ENCODE results near the gene WWC2. TPM values are rescaled to one million over a fixed set of nuclear protein-coding genes. Genes with fewer than 3 reads are reported as not detected.

The WWC2 gene
- total RNA-seq, 1 donor from 2014 or later, result 24.6 TPM

GRCh38 chr4:183124865-183125264 is 25.8 kb downstream of the WWC2 start:
- H3K9me3 Mint-ChIP-seq, result no peaks in the 10 kb centered on the region
- H3K27me3 Mint-ChIP-seq, result no peaks in the 10 kb centered on the region
- no peak for DNase-seq (ENCODE audit: extremely low spot score, unreplicated experiment)
- H3K4me1 Mint-ChIP-seq (ENCODE audit: unreplicated experiment), result peaks cover 4% of the 10 kb centered on the region
- no peak overlapping the region for H3K27ac Mint-ChIP-seq
- H3K4me3 Mint-ChIP-seq, result no peak overlapping the region
- no peak for TF ChIP-seq CTCF (conservative IDR thresholded peaks at IDR 0.05)
- H3K36me3 Mint-ChIP-seq, result no peaks in the 10 kb centered on the region

GRCh38 chr4:183129125-183129524 is 30.1 kb downstream of the WWC2 start:
- no peak for TF ChIP-seq CTCF (conservative IDR thresholded peaks at IDR 0.05)
- no peak overlapping the region for H3K27ac Mint-ChIP-seq
- H3K4me3 Mint-ChIP-seq, result no peak overlapping the region
- H3K9me3 Mint-ChIP-seq, result no peaks in the 10 kb centered on the region
- no peaks in the 10 kb centered on the region for H3K4me1 Mint-ChIP-seq (ENCODE audit: unreplicated experiment)
- H3K36me3 Mint-ChIP-seq, result no peaks in the 10 kb centered on the region
- no peak for DNase-seq (ENCODE audit: extremely low spot score, unreplicated experiment)
- H3K27me3 Mint-ChIP-seq, result no peaks in the 10 kb centered on the region

GRCh38 chr4:183129675-183130074 is 30.6 kb downstream of the WWC2 start:
- Mint-ChIP-seq H3K4me1 (ENCODE audit: unreplicated experiment) (no peaks in the 10 kb centered on the region), H3K27ac (no peak overlapping the region), H3K4me3 (no peak overlapping the region), H3K27me3 (no peaks in the 10 kb centered on the region), H3K9me3 (no peaks in the 10 kb centered on the region), H3K36me3 (no peaks in the 10 kb centered on the region)
- no peak for TF ChIP-seq CTCF (conservative IDR thresholded peaks at IDR 0.05)
- no peak for DNase-seq (ENCODE audit: extremely low spot score, unreplicated experiment)

- Mint-ChIP-seq H3K27me3 (no peaks in the 10 kb centered on the region), H3K4me3 (no peak overlapping the region), H3K4me1 (ENCODE audit: unreplicated experiment) (no peaks in the 10 kb centered on the region), H3K9me3 (no peaks in the 10 kb centered on the region), H3K36me3 (no peaks in the 10 kb centered on the region), H3K27ac (no peak overlapping the region)
- TF ChIP-seq CTCF (conservative IDR thresholded peaks at IDR 0.05), result no peak
- no peak for DNase-seq (ENCODE audit: extremely low spot score, unreplicated experiment)
These were observed 31.5 kb downstream of the WWC2 start for GRCh38 chr4:183130328-183131155.

GRCh38 chr4:183132081-183132480 is 33.0 kb downstream of the WWC2 start:
- H3K27me3 Mint-ChIP-seq, result no peaks in the 10 kb centered on the region
- H3K4me3 Mint-ChIP-seq, result no peak overlapping the region
- DNase-seq (ENCODE audit: extremely low spot score, unreplicated experiment), result no peak
- no peak overlapping the region for H3K27ac Mint-ChIP-seq
- H3K4me1 Mint-ChIP-seq (ENCODE audit: unreplicated experiment), result no peaks in the 10 kb centered on the region
- no peak for TF ChIP-seq CTCF (conservative IDR thresholded peaks at IDR 0.05)
- no peaks in the 10 kb centered on the region for H3K36me3 Mint-ChIP-seq
- H3K9me3 Mint-ChIP-seq, result no peaks in the 10 kb centered on the region

Data from type B pancreatic cell (in vitro differentiated cells).